GM19463 (cell line): ENCODE measurements around the gene LTBP1.
A peak's percentile ranks its signal among the peaks of the same experiment; 100 is the strongest.

Experiments used
- ATAC-seq: cut with Tn5 transposase; IDR thresholded peaks from one replicate; pipeline ENCODE4 v1.9.1; 2021; ENCODE audit warnings: mild to moderate bottlenecking, moderate library complexity; ENCODE audit not compliant: unreplicated experiment

LTBP1 gene

DNA sequence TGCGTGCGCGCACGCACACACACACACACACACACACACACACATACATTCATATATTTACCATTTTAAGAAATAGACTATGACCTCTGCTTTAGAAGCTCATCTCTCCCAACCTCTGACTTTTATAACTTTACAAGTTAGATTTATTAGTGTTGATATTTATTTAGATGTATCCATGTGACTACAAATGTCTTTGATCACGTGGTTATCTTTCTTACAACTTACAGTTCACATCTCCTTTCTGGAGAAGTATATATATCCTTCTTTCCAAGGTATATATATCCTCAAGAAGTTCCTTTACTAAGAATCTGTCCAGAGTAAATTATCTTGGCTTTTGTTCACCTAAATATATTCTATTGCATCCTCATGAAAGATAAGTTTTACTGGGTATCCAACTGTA lies 16.3 kb upstream of the LTBP1 start:
- no peak for ATAC-seq

DNA sequence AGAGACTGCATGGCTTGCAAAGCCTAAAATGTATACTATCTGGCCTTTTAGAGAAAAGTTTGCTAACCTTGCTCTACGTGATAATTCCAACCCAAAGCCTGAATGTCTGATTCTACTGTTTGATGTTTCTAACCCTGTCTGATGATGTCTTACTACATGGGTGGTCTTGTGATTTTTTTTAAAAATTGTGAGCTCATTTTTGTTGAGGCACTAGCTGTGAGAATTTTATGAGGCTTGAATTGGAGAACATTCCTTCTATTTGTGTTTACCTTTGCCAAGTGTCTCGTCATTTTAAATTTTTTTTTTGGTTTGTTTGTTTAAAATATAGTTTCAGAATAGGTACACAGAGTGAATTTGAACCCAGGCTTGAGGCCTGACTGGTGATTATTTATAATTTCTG lies 15.2 kb upstream of the LTBP1 start:
- ATAC-seq, result no peak

- ATAC-seq, result no peak
These were observed 14.6 kb upstream of the LTBP1 start for GRCh38 chr2:32931945-32932709.

GRCh38 chr2:32932825-32933755 lies 13.7 kb upstream of the LTBP1 start:
- ATAC-seq, result no peak

DNA sequence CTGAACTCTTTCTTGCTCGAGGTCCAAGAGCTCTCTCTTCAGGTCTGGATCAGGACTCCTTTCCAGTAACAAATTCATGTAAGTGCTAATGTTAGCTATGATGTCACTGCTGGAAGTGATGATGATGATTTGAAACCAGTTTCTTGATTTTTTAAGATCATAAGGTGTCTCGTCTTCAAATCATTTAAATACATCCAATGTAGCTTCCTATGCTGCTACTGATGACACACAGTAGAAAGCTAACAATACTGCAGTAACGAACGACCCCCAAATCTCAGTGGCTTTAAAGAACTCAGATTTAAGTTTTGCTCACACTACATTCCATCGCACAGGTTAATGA lies 13.0 kb upstream of the LTBP1 start:
- no peak for ATAC-seq

DNA sequence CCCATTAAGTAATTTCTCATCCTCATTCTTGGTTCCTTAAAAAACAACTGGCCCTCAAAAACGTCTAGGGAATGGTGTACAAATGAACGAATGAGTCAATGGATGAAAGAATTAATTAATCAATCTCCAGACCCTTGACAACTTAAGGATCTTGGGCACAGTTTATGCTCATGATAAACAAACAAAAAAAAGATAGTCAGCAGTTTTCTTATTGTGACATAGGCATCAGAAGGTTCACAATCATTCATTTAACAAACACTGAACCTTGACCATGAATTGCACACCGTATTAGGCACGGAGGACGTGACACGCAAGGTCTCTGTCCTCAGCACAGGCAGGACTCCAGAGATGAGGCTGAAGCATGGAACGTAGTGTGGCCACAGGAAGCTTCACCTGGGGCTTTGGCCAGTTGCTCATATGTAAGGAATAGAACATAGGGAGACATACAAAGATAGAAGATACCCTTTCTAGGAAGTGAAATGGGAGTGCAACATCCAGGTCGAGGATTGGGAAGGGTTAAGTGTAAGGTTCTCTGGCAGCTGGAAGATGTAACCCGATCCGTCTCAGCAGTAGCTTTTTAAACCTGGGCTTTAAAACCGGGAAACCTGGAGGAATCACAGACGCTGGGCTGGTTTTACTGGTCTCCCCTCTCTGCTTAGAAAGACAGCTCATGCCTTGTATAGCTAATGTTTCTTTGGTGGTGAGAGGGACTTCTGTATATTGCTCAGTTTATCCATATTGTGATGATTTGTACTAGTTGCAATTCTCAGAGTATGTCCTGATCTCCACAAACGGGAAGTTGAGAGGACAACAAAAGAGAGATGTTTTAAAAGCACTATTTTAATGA lies 8.9 kb upstream of the LTBP1 start:
- no peak for ATAC-seq

- no peak for ATAC-seq
These were observed 7.8 kb upstream of the LTBP1 start for GRCh38 chr2:32938934-32939333.

- no peak for ATAC-seq
These were observed 6.3 kb upstream of the LTBP1 start for GRCh38 chr2:32940316-32940997.

DNA sequence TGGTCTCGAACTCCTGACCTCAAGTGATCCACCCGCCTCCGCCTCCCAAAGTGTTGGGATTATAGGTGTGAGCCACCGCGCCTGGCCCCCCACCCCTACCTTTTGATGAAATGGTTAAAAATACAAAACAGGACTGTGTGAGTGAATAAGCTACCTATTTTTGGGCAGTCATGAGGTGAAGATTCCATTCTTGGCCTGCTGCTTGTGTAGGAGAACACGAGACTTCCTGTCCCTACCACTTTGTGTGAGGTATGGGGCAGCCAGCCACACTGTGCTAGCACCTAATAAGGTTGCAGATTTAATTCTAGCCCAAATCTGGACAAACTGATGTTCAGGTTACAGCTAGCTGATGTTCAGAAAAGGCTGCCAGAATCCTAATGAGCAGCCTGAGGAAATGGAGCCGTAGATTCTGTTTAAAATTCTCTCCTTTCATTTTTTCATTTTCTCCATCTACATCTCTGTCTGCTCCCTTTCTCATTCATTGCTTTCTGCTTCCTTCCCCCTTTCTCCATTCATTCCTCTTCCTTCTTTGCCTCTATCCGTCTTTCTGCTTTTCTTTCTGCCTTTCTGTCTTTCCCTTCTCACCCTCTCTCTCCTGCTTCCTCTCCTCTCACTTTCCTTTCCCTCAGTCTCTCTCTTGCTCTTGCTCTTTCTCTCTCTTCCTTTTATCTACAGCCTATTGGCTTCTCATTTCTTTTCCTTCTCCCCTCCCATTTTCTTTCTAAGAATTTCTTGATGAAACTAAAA lies 4.6 kb upstream of the LTBP1 start:
- ATAC-seq, result no peak

DNA sequence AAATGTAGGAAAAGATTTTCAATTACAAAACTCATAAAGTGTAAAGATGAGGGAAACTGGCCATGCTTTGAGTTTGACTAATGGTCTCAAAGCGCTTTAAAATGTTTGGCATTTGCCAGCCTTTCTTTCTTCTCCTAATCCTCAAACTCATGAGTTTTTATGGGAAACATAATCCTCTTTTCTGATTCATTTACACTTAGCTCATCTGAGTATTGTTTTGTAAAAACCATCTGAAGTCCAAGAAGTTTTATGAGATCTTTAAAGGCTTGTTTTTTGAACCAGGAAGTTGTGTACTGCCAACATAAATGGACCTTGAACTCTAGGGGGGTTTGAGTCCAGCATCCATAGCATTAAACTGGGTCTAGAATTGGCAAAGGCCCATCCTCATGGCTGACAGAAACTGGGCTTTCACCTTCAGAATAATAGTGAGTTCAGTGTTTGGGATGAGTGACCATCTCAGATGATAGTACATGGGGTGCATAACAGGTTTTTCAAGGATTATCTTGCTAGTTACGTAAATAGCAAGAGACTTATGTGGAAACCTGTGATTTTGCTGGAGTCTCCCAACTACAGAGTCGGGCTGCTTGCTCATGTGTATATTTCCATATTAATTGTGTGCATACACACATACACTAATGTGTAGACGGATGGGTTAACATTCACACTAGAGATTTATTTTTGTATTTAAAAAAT lies 3.8 kb upstream of the LTBP1 start:
- ATAC-seq, result no peak

DNA sequence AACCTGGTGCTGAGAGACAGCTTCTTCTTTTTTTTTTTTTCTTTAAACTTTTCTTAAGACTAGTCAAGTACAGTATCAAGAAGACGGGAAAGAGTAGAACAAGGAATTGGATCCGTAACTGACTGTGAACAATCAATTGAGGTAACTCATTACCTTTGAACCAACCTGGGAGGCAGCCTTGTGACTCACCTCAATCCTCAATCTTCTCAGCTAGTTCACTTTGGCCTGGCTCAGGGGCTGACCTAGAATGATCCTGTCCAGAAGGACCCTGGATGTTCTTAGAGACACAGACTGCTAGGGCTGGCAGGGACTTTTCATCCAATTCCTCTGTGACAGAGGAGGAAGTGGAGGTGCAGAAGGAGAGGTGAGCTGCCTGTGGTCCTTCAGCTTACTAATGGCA lies 1.5 kb upstream of the LTBP1 start:
- no peak for ATAC-seq

DNA sequence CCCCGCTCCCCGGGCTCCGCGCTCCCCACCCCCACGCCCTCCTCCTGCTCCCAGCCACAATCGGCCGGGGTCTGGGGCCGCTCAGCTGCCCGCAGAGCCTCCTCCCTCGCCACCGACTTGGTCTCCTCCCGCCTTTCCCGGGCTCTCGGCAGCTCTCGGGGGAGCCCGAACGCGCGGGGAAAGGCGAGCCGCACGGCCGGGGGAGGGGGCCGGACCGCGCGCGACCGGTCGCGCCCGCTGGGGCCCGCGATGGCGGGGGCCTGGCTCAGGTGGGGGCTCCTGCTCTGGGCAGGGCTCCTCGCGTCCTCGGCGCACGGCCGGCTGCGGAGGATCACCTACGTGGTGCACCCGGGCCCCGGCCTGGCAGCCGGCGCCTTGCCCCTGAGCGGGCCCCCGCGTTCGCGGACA lies 327 bp downstream of the LTBP1 start:
- ATAC-seq, result peak; percentile 29

DNA sequence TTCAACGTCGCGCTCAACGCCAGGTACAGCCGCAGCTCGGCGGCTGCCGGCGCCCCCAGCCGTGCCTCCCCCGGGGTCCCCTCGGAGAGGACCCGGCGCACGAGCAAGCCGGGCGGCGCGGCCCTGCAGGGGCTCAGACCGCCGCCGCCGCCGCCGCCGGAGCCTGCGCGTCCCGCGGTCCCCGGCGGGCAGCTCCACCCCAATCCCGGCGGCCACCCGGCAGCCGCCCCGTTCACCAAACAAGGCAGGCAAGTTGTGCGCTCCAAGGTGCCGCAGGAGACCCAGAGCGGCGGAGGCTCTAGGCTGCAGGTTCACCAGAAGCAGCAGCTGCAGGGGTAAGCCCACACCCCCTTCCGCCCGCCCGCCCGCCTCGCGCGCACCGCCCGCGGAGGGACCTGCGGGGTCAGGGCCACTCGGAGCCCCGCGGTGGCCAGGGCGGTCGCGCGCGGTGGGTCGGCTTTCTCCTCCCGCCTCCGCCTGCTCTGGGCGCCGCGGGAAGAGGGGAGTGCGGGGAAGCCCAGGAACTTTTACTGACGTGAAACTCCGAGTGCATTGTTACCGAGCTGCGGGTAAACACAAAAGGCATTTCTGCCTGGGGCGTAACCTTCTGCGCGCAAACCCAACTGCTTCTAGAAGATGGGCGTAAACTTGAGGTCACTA lies 861 bp downstream of the LTBP1 start:
- ATAC-seq, result peak; percentile 34

DNA sequence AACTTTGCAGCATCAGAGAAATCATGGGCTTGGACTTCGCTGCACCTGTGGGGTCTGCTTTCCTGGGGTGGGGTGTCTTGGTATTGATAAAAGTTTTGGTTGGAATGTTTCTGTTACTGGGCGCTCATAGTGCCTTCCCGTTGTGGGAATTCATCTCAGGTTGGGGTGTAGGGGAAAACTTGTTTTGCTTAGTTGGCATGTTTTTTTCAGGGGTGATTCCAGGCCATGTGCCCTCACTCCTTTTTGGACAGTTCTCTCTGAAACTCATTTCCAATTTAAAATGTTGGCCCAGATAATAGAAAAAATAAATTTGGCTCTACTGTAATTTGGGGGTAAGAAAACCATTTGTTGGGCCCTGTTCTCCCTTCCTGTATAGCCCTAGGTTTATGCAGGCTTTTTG lies 1.5 kb downstream of the LTBP1 start:
- no peak for ATAC-seq

- no peak for ATAC-seq
These were observed 2.5 kb downstream of the LTBP1 start for GRCh38 chr2:32949260-32949659.

DNA sequence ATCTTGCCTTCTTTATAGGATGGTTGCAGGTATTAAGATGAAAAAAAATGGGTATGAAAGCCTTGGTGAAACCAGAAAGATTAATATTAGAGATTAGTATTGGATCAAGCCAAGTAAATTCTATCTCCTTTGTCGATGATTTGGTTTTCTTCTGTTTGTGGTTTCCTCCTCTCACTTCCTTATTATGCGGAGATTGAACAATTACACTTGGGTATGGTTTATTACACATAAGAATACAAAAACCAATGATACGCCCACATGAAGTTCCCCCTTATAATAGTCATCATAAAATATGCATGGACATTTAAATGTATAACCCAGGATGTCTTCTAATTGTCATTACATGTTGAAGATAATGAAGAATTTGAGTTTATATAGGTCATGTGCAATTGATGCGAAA lies 4.9 kb downstream of the LTBP1 start:
- ATAC-seq, result no peak

DNA sequence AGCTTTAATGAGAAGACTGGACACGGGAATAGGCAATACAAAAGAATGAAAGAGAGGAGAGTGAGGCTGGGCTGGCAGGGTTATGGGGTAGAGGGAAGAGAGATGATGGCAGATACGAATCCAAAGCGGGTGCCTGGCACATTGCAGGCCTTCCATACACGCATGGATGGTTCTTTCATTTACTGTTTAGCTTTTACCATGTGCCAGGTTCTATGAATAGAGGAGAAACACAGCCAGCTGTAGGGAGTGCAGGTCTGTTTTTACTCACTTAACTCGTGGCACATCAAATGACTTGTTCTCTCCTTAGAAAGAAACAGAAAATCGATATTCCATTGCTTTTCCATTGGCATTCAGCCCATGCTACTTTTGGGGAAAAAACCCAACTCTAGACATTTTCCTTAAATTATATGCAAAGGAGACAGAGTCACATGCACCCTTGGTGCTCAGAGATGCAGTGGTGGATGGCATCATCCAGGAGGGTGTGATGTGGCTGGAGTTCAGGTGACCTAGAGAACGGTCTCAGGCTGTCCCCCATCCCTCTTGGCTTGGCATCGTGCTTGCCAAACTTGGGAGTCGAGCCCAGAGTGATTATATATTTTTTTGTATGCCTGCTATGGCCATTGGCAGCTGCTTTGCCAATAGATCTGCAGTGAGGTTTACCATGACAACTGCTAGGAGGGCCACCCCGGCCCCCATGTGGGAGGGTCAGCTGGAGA lies 6.2 kb downstream of the LTBP1 start:
- ATAC-seq, result no peak

DNA sequence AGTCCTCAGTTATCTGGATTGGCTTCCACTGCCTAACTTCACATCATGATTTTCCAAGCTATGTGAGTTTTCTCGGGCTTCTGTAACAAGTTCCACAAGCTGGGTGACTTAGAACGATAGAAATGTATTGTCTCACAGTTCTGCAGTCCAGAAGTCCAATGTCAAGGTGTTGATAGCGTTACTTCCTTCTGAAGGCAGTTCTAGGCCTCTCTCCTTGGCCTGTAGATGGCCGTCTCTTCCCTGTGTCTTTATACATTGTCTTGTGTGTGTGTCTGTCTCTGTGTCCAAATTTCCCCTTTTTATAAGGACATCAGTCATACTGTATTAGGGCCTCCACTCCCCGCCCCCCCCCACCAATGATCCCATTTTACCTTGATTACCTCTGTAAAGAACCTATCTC lies 7.5 kb downstream of the LTBP1 start:
- no peak for ATAC-seq
